Prostate gland (tissue), 2 donors: ENCODE data around the gene EML3.

Source experiments
- CTCF ChIP-seq, 4 experiments: fragments of 200-600 bp in 2 of 4; fragments of 450-650 bp in 2 of 4; sonication (generic) in 2 of 4; IDR thresholded peaks; 1 replicate in 3 of 4; 2 replicates in 1 of 4; pipeline ENCODE4 v1.5.1; 2016 to 2019; ENCODE audit warnings: antibody characterized with exemption in 4 of 4, mild to moderate bottlenecking in 2 of 4, moderate library complexity in 2 of 4
- POLR2A ChIP-seq: fragments of 450-650 bp; IDR thresholded peaks from one replicate; pipeline ENCODE4 v1.6.1; 2016; ENCODE audit warnings: antibody characterized with exemption, mild to moderate bottlenecking
- POLR2AphosphoS5 ChIP-seq: sonication (generic); formaldehyde crosslinking; IDR thresholded peaks from one replicate; pipeline ENCODE4 v1.6.1; 2017; ENCODE audit warnings: antibody characterized with exemption

GRCh38 chr11:62560566-62561103 lies 51.9 kb downstream of the EML3 start:
- TF ChIP-seq CTCF (IDR thresholded peaks at IDR 0.05): peak; percentile 73 to 95 (median 91)
- TF ChIP-seq POLR2A: no peak
- TF ChIP-seq POLR2AphosphoS5: peak; percentile 92
